Astrocyte (in vitro differentiated cells and primary cell): Measurements from ENCODE around the gene CIBAR2.

Experiments
- CTCF ChIP-seq: IDR thresholded peaks from 2 replicates; pipeline ENCODE4 v1.5.1; 2011; ENCODE audit warnings: low read depth, mild to moderate bottlenecking, inconsistent platforms, low read length, moderate library complexity; ENCODE audit not compliant: insufficient read depth
- EZH2 ChIP-seq: IDR thresholded peaks from 2 replicates; pipeline ENCODE4 v1.6.1; 2012; ENCODE audit warnings: mild to moderate bottlenecking, low read length, inconsistent platforms; ENCODE audit not compliant: insufficient read depth

GRCh38 chr16:85159179-85159980 lies 47.1 kb upstream of the CIBAR2 start:
- no peak for TF ChIP-seq EZH2
- no peak for TF ChIP-seq CTCF
